Measurements from ENCODE around the gene SHROOM1. TPM values are rescaled to one million over a fixed set of nuclear protein-coding genes. Genes with fewer than 3 reads are reported as not detected.
A peak's percentile ranks its signal among the peaks of the same experiment; 100 is the strongest.

Gene SHROOM1
- total and polyA plus RNA-seq, 2 donors (not counting 1 experiment from before 2014, with no cell fraction given) = 1.3 to 2.3 TPM

DNA sequence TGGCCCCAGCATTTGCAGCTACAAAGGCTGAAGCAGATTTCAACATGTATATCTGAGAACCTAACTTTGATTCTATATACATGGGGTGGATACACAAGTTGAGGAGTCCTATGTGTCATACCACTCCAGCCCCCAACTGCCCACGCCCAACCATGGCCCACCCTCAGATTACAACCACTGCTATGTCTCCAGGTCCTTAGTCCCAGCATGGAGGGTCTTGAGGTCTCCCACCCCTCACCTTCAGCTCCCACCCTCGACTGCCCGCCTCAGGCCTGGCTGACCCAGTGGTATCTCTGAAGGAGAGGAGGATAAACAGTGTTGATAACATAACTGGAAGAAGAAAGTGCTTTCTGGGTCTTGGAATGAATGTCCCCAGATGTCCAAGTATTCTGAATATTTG lies 9.1 kb downstream of the SHROOM1 start:
- Histone ChIP-seq H3K27me3 (replicated peaks in 1 of 4; ENCODE audit: control extremely low read depth in 1 of 4, control insufficient read depth in 3 of 4, insufficient read depth in 4 of 4, low read length in 3 of 4) (peaks cover 0 to 60% (median 30%) of the 10 kb centered on the region in 4 experiments), H3K4me1 (ENCODE audit: control insufficient read depth in 2 of 2, insufficient read depth in 2 of 2, low read length in 2 of 2) (peaks cover 33 to 36% of the 10 kb centered on the region in 2 donors), H3K4me2 (replicated peaks; ENCODE audit: low read depth, low read length, poor library complexity, severe bottlenecking) (no peak overlapping the region), H3K27ac (ENCODE audit: low read length in 2 of 2) (no peak overlapping the region), H3K9me3 (ENCODE audit: control extremely low read depth in 1 of 3, control insufficient read depth in 2 of 3, insufficient read depth in 1 of 3, low read length in 2 of 3) (peaks cover 0 to 4% (median 0%) of the 10 kb centered on the region in 3 donors), H3K4me3 (ENCODE audit: control extremely low read depth in 1 of 5, extremely low read depth in 1 of 5, insufficient read depth in 1 of 5, low read depth in 2 of 5, low read length in 4 of 5) (no peak overlapping the region), H3K79me2 (ENCODE audit: control insufficient read depth, insufficient read depth, low read length) (no peaks in the 10 kb centered on the region), H2AFZ (ENCODE audit: insufficient read depth, low read depth, low read length, poor library complexity, severe bottlenecking) (no peak overlapping the region), H3K9ac (ENCODE audit: low read length) (no peak overlapping the region), H3K36me3 (replicated peaks in 1 of 2; ENCODE audit: control extremely low read depth in 1 of 2, control insufficient read depth in 1 of 2, extremely low read depth in 1 of 2, insufficient read depth in 2 of 2, low read length in 1 of 2) (no peaks in the 10 kb centered on the region), H4K20me1 (ENCODE audit: control insufficient read depth, insufficient read depth, low read length, poor library complexity, severe bottlenecking) (no peaks in the 10 kb centered on the region)
- intact Hi-C loops (cut with micrococcal nuclease) = no loop called here
- Mint-ChIP-seq H3K4me1 (peaks cover 14% of the 10 kb centered on the region), H3K27ac (no peak overlapping the region), H3K27me3 (peaks cover 25% of the 10 kb centered on the region), H3K9me3 (ENCODE audit: insufficient read depth) (no peaks in the 10 kb centered on the region), H3K4me3 (no peak overlapping the region)
- DNase-seq (no peak), ATAC-seq (ENCODE audit: low read depth) (no peak)
- POLR2A ChIA-PET = no interaction called here
- TF ChIP-seq EZH2 (IDR thresholded peaks at IDR 0.05; ENCODE audit: borderline replicate concordance, insufficient read depth, low read depth, low read length, poor library complexity, severe bottlenecking) = no peak
- TF ChIP-seq, protein P1, sequence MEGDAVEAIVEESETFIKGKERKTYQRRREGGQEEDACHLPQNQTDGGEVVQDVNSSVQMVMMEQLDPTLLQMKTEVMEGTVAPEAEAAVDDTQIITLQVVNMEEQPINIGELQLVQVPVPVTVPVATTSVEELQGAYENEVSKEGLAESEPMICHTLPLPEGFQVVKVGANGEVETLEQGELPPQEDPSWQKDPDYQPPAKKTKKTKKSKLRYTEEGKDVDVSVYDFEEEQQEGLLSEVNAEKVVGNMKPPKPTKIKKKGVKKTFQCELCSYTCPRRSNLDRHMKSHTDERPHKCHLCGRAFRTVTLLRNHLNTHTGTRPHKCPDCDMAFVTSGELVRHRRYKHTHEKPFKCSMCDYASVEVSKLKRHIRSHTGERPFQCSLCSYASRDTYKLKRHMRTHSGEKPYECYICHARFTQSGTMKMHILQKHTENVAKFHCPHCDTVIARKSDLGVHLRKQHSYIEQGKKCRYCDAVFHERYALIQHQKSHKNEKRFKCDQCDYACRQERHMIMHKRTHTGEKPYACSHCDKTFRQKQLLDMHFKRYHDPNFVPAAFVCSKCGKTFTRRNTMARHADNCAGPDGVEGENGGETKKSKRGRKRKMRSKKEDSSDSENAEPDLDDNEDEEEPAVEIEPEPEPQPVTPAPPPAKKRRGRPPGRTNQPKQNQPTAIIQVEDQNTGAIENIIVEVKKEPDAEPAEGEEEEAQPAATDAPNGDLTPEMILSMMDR (IDR thresholded peaks at IDR 0.05) = no peak
- CTCF ChIA-PET = interaction anchor here (0.8 to 6.2 kb wide), 16 partner anchors 10 to 583 kb away, joined by 3 to 66 read pairs (median 6); partner anchors contain the start of gene SHROOM1
- WGBS (ENCODE audit: insufficient coverage) = no CpG with 5 or more reads among the region's 3 CpGs

DNA sequence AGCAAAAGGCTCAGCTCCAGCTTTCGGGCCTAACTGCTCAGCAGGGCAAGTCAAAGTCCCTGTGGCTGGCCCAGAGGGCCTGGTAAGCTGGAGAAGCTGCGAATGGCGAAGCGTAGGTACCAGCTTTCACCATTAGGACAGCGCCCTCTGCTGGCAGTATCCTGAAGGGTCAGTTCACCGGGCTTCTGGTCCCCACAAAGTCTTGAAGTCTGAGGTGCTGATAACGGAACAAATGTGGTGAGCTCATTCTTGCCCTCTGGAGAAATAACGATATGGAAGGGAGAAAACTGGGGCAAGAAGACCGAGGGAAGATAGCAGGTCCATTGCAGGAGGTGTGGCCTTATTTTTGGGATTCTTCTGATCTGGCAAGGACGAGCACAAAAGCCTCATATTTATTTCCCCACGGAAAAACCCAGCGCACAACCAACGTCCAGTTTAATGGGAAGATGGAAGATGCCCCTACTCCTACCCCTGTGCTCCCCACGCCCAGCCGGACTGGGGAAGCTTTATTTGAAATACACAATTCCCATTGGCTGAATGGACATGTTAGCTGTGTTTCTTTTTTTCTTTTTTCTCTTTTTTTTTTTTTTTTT lies 10.2 kb downstream of the SHROOM1 start:
- Histone ChIP-seq H3K9me3 (ENCODE audit: control extremely low read depth in 1 of 3, control insufficient read depth in 2 of 3, insufficient read depth in 1 of 3, low read length in 2 of 3) (peaks cover 0 to 3% (median 0%) of the 10 kb centered on the region in 3 donors), H3K4me2 (replicated peaks; ENCODE audit: low read depth, low read length, poor library complexity, severe bottlenecking) (peak overlapping the region; percentile 64), H3K9ac (ENCODE audit: low read length) (peak overlapping the region; percentile 40), H3K27ac (ENCODE audit: low read length in 2 of 2) (no peak overlapping the region), H2AFZ (ENCODE audit: insufficient read depth, low read depth, low read length, poor library complexity, severe bottlenecking) (peak overlapping the region; percentile 69), H3K27me3 (replicated peaks in 1 of 4; ENCODE audit: control extremely low read depth in 1 of 4, control insufficient read depth in 3 of 4, insufficient read depth in 4 of 4, low read length in 3 of 4) (peaks cover 0 to 54% (median 25%) of the 10 kb centered on the region in 4 experiments), H3K79me2 (ENCODE audit: control insufficient read depth, insufficient read depth, low read length) (no peaks in the 10 kb centered on the region), H3K36me3 (replicated peaks in 1 of 2; ENCODE audit: control extremely low read depth in 1 of 2, control insufficient read depth in 1 of 2, extremely low read depth in 1 of 2, insufficient read depth in 2 of 2, low read length in 1 of 2) (no peaks in the 10 kb centered on the region), H4K20me1 (ENCODE audit: control insufficient read depth, insufficient read depth, low read length, poor library complexity, severe bottlenecking) (no peaks in the 10 kb centered on the region), H3K4me1 (ENCODE audit: control insufficient read depth in 2 of 2, insufficient read depth in 2 of 2, low read length in 2 of 2) (peaks cover 27% of the 10 kb centered on the region in 2 donors), H3K4me3 (ENCODE audit: control extremely low read depth in 1 of 5, extremely low read depth in 1 of 5, insufficient read depth in 1 of 5, low read depth in 2 of 5, low read length in 4 of 5) (peak overlapping the region in 3 of 5 experiments; percentile 23 to 39 (median 28))
- WGBS (ENCODE audit: insufficient coverage) = 2% methylated on average over 9 of the region's 15 CpGs
- Mint-ChIP-seq H3K27ac (no peak overlapping the region), H3K4me3 (peak overlapping the region; percentile 55), H3K27me3 (peaks cover 21% of the 10 kb centered on the region), H3K4me1 (peaks cover 13% of the 10 kb centered on the region), H3K9me3 (ENCODE audit: insufficient read depth) (no peaks in the 10 kb centered on the region)
- intact Hi-C loops (cut with micrococcal nuclease) = loop anchor here (1.0 kb wide), 3 partner anchors 294 to 435 kb away; no protein-coding TSS in a partner anchor
- TF ChIP-seq, protein P1 (IDR thresholded peaks at IDR 0.05) = peak; percentile 88
- TF ChIP-seq EZH2 (IDR thresholded peaks at IDR 0.05; ENCODE audit: borderline replicate concordance, insufficient read depth, low read depth, low read length, poor library complexity, severe bottlenecking) = no peak
- ChIA-PET POLR2A (interaction anchor here (0.7 kb wide), 2 partner anchors 142 to 319 kb away, joined by 4 to 6 read pairs; no protein-coding TSS in a partner anchor), CTCF (interaction anchor here (0.6 to 6.2 kb wide), 49 partner anchors 9 to 582 kb away, joined by 3 to 66 read pairs (median 4); partner anchors contain the start of genes CCNI2, KIF3A and SHROOM1)
- ATAC-seq (ENCODE audit: low read depth) (peak; percentile 89), DNase-seq (peak; percentile 89)

All from B cell (primary cell).